ENCODE results near the gene ATP6V0C. TPM values are rescaled to one million over a fixed set of nuclear protein-coding genes. Genes with fewer than 3 reads are reported as not detected.

Gene ATP6V0C
- total RNA-seq, 1 donor from 2014 or later: 311 TPM

DNA sequence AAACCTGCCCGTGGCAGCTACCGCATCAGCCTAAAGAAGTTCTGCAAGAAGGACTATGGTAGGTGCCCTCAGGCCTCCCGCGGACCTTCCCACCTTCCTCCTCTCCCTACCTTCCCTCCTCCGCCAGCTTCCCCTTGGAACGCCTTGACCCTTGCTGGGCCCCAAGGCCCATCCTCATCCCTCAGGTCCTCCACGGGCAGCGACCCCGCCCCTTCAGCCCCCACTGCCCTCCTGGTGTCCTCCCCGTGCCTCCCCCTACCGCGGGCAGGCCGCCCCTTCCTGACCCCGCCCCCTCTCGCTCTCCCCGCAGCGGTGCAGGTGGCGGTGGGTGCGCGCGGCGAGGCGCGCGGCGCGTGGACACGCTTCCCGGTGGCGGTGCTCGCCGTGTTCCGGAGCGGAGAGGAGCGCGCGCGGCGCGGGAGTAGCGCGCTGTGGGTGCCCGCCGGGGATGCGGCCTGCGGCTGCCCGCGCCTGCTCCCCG is 40.3 kb upstream of the ATP6V0C start:
- Histone ChIP-seq H3K9ac (ENCODE audit: low read length) (no peak overlapping the region), H3K36me3 (ENCODE audit: insufficient read depth, low read length) (no peaks in the 10 kb centered on the region), H3K4me3 (ENCODE audit: insufficient read depth, low read depth, low read length) (no peak overlapping the region), H2AFZ (ENCODE audit: low read depth, low read length) (no peak overlapping the region), H3K9me3 (ENCODE audit: insufficient read depth, low read depth, low read length) (no peaks in the 10 kb centered on the region), H3K27ac (ENCODE audit: low read depth, low read length) (no peak overlapping the region), H4K20me1 (ENCODE audit: insufficient read depth, low read length) (peaks cover 47% of the 10 kb centered on the region), H3K4me1 (ENCODE audit: insufficient read depth, low read length) (peaks cover 17% of the 10 kb centered on the region), H3K27me3 (ENCODE audit: insufficient read depth, low read length) (no peaks in the 10 kb centered on the region), H3K4me2 (ENCODE audit: low read length) (peak overlapping the region; percentile 92), H3K79me2 (ENCODE audit: insufficient read depth, low read length) (peaks cover 21% of the 10 kb centered on the region)
- FAIRE-seq (no peak), DNase-seq (ENCODE audit: low read depth) (no peak)
- Mint-ChIP-seq H3K4me3 (ENCODE audit: unreplicated experiment) (peak overlapping the region; percentile 81), H3K27ac (ENCODE audit: unreplicated experiment) (peak overlapping the region; percentile 26), H3K4me1 (ENCODE audit: low read depth, unreplicated experiment) (peaks cover 6% of the 10 kb centered on the region), H3K27me3 (ENCODE audit: low read depth, unreplicated experiment) (peaks cover 23% of the 10 kb centered on the region), H3K9me3 (ENCODE audit: unreplicated experiment) (no peaks in the 10 kb centered on the region), H3K36me3 (ENCODE audit: low read depth, unreplicated experiment) (peaks cover 4% of the 10 kb centered on the region)
- TF ChIP-seq, protein P1, sequence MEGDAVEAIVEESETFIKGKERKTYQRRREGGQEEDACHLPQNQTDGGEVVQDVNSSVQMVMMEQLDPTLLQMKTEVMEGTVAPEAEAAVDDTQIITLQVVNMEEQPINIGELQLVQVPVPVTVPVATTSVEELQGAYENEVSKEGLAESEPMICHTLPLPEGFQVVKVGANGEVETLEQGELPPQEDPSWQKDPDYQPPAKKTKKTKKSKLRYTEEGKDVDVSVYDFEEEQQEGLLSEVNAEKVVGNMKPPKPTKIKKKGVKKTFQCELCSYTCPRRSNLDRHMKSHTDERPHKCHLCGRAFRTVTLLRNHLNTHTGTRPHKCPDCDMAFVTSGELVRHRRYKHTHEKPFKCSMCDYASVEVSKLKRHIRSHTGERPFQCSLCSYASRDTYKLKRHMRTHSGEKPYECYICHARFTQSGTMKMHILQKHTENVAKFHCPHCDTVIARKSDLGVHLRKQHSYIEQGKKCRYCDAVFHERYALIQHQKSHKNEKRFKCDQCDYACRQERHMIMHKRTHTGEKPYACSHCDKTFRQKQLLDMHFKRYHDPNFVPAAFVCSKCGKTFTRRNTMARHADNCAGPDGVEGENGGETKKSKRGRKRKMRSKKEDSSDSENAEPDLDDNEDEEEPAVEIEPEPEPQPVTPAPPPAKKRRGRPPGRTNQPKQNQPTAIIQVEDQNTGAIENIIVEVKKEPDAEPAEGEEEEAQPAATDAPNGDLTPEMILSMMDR (IDR thresholded peaks at IDR 0.05; ENCODE audit: insufficient read depth, low read depth, low read length): no peak
- no peak for TF ChIP-seq EZH2 (IDR thresholded peaks at IDR 0.05; ENCODE audit: insufficient read depth, low read length)

DNA sequence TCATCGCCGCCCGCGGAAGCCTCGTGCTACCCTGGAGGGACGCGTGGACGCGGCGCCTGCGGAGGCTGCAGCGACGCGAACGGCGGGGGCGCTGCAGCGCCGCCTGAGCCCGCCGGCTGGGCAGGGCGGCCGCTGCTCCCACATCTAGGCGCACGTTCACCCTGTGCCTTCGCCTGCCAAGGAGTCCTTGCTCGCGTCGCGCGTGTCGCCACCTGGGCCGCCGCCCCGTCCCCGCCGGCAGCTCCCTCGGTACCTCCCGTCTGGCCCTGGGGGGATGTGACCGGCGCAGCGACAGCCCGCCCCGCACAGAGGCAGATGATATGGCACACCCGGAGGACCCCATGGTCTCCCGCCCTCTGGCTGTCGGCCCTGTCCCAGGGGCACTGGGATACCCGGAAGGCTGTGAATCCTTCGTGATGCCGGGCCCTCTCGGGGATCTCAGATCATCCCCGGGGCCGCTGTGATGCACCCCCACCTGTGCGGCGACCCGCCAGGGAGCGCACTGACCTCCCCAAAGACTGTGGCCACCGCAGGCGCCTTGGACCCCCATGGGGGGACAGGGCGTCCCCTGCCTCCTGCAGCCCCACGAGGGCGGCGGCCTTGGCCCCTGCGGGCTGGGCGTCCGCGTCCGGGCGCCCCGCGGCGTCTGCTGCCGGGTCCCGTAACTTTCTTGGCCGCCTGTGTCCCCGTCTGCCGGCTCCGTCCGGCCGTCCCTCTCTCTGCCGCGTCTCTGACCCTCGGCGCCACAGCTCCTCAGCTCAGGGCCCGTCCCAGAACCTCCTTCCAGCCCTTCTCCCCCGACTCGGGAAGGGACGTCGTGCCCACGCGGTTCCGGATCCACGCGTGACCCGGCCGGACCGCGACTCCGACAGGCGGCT is 39.5 kb upstream of the ATP6V0C start:
- Mint-ChIP-seq H3K36me3 (ENCODE audit: low read depth, unreplicated experiment) (peaks cover 4% of the 10 kb centered on the region), H3K9me3 (ENCODE audit: unreplicated experiment) (no peaks in the 10 kb centered on the region), H3K4me3 (ENCODE audit: unreplicated experiment) (peak overlapping the region; percentile 84), H3K27ac (ENCODE audit: unreplicated experiment) (no peak overlapping the region), H3K4me1 (ENCODE audit: low read depth, unreplicated experiment) (peaks cover 6% of the 10 kb centered on the region), H3K27me3 (ENCODE audit: low read depth, unreplicated experiment) (peaks cover 21% of the 10 kb centered on the region)
- peaks cover 17% of the 10 kb centered on the region for H3K4me1 ChIP-seq (ENCODE audit: insufficient read depth, low read length)
- H3K36me3 ChIP-seq (ENCODE audit: insufficient read depth, low read length): no peaks in the 10 kb centered on the region
- H3K79me2 ChIP-seq (ENCODE audit: insufficient read depth, low read length): peaks cover 23% of the 10 kb centered on the region
- DNase-seq (ENCODE audit: low read depth) (no peak), FAIRE-seq (no peak)
- peak overlapping the region; percentile 92 for H3K4me2 ChIP-seq (ENCODE audit: low read length)
- H3K9me3 ChIP-seq (ENCODE audit: insufficient read depth, low read depth, low read length): no peaks in the 10 kb centered on the region
- TF ChIP-seq, protein P1 (IDR thresholded peaks at IDR 0.05; ENCODE audit: insufficient read depth, low read depth, low read length): no peak
- TF ChIP-seq EZH2 (IDR thresholded peaks at IDR 0.05; ENCODE audit: insufficient read depth, low read length): no peak
- peaks cover 55% of the 10 kb centered on the region for H4K20me1 ChIP-seq (ENCODE audit: insufficient read depth, low read length)
- H2AFZ ChIP-seq (ENCODE audit: low read depth, low read length): peak overlapping the region; percentile 86
- peak overlapping the region; percentile 83 for H3K9ac ChIP-seq (ENCODE audit: low read length)
- H3K27ac ChIP-seq (ENCODE audit: low read depth, low read length): peak overlapping the region; percentile 42
- no peaks in the 10 kb centered on the region for H3K27me3 ChIP-seq (ENCODE audit: insufficient read depth, low read length)
- H3K4me3 ChIP-seq (ENCODE audit: insufficient read depth, low read depth, low read length): peak overlapping the region; percentile 71
